Stimulated activated CD4-positive, alpha-beta T cell treated with anti-CD3 and anti-CD28 coated beads, Interleukin-12 subunit alpha, Interleukin-12 subunit beta, amount 100 ng/mL, for 48 hours (primary cell): ENCODE results near the gene TENM3.

Experiments
- DNase-seq, 3 donors: peaks; one replicate each; pipeline ENCODE4 v3.0.0-alpha.2; 2020; ENCODE audit warnings: low read depth in 2 of 3, low spot score in 1 of 3

The TENM3 gene

DNA sequence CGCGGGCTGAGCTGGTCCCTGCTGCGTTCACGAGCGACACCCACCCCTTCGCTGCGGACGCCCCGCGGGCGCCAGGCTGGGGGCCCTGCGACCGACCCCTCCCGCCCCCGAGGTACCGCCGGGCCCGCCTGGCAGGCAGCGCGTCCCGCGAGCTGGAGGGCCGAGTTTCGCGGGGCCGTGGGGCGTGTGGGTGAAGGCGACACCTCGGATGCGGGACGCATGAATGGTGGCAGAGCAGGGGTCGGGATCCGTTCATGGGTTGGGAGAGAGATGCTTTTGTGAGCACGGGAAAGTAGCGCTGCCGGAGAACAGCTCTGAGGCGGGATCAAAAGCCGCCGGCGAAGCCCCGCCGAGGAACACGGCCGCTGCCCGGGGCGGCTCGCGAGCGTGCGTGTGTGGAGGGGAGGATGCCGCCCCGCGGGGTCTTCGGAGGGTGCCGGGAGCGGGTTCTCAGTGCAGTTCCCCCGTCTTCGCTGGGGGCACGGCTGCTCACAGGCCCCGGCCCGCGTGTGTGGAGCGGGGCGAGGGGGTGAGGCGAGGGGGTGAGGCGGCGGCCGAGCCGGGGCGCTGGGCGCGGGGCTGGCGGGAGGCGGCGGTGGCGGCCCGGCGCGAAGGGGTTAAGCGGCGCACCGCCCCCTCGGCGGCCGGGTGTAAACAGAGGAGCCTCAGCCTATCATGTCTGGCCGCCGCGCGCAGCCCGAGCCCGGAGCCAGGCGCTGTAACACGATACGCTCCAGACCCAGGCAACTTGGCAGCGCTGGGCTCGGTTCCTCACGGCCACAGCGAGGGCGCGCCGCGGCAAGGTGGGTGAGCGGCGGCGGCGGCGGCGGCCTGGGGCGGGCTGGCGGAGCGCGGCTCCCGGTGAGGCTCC lies 205.3 kb downstream of the TENM3 start:
- peak in 2 of 3 donors; percentile 1 to 20 for DNase-seq

DNA sequence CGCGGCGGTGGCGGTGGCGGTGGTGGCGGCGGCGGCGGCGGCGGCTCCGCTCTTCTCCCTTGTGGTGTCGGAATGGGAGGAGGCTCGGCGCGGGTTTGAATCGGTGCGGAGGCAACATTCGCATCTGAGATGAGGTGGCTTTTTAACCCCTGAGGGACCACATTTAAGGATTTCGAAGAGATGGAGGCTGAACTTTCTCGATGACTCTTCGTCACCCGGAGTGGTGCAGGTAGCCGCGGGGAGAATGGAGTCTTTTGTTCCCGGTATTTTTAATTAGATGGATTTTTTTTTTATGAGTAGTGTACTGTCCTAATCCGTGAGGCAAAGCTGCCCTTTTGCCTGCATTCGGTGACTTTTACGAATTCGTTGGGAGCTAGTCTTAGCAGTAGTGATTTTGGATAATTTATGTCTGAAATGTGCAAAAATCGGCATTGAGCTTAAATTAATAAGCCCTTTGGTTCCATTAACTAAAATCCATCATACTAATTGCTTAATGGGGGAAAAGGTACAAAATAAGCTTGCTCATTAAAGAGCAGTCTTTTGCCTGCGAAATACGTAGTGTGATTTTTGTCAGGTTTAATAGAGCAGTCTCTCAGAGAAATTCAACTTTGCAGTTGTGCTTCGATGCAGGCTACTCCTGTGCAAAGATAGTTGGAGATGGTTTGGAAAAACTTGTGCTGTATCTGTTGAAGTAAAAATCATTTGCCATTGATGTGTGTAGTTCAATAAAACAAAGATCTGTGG lies 206.2 kb downstream of the TENM3 start:
- peak in 1 of 3 donors; percentile 2 for DNase-seq

DNA sequence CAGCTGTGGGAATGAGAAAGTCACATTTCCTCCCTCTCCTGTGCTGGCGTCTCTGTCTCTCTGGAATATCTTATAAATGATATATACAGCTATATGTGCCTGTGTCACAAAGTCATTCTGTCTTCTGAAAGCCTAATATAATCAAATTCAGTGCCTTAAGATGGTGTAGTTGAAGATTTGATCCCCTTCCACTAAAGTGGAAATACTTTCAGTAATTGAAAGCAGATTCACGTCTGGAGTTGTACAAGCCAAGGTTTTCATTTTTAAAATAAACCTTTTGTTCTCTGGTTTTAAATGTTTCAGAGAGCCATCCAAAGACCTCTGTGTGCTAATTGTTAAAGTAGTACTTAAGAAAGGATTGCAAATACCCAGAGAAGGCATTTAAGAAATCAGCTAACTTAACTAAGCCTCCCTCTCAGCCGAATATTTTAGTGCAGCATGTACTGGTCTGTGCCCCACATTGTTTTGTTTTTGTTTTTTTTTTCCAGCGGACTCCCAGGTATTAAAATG lies 206.8 kb downstream of the TENM3 start:
- DNase-seq, result no peak

DNA sequence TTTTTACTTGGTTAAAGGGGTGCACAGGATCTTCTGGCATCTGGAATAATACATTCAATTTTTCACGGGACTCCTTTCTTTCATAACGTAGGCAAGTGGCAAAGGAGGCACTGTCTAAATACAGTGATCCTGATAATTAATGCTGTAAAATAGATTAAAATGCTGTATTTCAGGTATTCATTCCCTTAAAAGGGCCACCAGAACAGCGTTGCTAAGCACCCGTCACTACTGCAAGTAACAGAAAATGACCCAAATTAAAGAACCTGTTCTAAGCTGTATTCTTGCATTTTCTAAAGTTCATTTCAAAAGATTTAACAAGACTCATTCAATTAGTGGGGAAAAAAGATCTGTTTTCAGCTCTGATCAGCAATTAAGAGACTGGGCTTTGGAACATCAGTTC lies 208.2 kb downstream of the TENM3 start:
- DNase-seq, result no peak

DNA sequence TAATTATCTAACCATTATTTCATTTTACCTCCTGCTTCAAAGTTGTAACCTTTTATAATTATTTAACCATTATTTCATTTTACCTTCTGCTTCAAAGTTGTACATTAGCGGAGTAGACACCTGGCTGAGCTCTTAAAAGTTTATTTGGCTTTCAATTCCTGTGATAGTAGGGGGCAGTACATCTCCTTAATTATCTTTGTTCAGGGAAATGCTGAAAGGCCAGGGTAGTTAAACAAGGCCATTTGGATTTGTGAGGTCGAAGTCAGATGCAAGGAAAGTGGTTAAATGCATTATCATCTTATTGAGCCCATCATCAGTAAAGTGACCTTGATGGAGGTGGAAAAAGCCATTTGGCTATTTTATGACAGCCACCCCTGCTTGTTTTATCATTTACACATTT lies 210.6 kb downstream of the TENM3 start:
- no peak for DNase-seq

DNA sequence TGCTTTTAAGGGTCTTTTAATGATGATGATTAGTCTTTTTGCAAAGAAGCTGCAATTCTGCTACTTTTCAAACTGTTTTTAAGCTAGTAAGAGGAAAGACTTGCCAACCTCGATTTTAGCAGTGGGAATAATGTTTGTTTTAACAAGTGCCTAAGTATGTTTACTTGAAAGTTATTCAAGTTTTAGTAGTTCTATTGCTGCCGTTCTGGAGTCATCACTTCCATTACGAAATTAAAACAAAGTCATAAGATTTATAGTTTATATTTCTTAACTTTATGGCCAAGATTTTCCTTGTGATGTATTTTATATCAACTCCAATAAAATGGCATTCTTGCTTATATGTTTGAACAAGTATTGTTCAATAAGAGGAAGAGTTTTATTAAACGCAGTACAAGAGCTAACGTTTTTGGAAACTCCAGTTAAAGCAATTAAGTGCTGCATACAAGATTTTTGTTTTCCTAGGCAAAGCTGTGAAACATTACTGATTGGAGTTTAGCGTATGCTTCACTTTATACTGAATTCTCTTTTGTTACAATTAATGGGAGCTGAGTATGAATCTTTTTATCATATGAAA lies 211.3 kb downstream of the TENM3 start:
- no peak for DNase-seq

DNA sequence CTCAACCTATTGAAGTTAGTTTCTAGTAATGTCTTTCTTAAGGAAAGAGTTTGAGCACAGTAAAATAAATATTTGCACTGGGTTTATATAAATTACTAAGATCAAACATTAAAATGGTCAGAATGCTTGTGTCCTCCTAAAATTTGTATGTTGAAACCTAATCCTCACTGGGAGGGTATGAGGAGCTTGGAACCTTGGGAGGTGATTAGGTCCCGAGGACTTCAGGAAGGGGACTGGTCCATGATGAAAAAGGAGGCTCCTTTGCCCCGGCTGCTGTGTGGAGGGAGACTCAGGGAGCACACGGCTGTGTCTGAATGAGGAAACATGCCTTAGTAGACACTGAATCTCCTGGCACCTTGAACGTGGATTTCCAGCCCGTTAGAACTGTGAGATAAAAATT lies 221.9 kb downstream of the TENM3 start:
- no peak for DNase-seq

DNA sequence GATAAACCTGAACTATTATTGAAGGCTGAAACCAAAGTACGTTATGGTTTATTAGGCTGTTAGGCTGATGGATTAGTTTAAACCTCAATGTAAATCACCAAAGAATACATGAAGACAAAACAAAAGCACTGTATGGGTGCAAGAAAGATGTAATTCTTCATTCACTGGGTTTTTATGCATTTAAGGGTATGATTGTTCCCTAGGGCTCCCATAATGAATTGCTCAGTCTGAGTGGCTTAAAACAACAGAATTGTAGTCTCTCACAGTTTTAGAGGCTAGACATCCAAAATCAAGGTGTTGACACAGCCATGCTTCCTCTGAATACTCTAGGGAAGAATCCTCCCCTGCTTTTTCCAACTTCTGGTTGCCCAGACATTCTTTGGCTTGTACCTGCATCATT lies 222.8 kb downstream of the TENM3 start:
- no peak for DNase-seq

DNA sequence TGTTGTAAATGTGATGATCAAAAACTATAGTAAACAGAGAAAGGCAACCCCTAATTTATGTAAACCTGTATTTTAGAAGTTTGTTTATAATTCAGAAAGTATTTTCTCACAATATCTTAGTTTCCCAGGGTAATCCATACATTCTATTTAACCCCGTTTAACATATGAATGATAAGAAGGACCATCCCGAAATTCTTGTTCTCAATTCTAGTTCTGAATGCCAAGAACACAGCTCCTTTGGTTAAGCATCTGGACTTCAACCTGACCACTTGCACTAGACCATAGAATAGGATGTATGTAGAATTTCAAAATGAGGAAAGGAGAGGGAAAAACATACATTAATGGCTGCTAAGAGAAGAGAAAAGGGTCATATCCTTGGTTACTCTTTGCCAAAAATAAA lies 227.0 kb downstream of the TENM3 start:
- DNase-seq, result no peak

DNA sequence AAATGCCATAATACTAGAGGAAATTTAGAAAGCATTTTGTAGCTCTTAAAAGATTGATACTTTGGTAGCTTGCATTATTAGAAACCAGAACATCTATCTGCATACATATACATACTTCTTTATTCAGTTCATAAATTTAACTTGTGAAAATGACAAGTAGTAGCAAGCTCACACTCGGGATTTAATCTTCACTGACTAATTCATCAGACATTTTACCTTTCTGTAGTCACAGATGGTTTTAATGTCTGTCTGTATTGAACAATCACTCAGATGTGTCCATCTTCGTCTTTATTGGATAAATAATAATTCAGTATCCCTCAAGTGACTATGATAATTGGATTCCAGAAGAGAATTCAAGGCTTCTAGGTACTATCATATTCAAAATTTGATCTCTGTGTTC lies 232.3 kb downstream of the TENM3 start:
- no peak for DNase-seq

DNA sequence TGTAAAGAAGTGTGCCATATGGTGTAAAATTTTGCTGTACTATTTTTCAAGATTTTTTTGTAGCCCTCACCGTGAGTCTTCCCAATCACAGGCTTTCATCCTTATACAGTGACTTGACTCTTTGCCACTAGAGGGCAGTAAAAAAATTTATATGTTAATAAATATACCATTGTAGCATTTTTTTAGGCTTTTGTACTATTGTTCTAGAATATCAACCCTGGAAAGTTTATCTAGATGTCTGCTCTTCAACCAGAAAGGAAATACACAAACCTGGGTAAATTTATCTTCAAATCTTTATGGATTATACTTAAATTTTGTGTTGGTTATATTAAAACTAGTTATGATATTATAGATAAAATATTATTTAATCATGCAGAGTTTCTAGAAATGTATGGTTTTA lies 235.3 kb downstream of the TENM3 start:
- no peak for DNase-seq

DNA sequence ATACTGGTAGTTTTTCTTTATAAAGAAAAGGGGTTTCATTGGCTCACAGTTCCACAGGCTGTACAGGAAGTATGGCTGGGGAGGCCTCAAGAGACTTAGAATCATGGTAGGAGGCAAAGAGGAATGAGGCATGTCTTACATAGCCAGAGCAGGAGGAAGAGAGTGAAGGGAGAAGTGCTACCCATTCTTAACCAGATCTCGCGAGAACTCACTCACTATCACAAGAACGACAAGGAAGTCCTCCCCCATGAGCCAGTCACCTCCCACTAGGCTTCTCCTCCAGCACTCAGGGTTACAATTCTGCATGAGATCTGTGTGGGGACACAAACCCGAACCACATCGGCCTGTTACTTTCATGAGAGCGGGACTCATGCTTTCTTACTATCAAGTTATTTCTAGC lies 240.5 kb downstream of the TENM3 start:
- no peak for DNase-seq

DNA sequence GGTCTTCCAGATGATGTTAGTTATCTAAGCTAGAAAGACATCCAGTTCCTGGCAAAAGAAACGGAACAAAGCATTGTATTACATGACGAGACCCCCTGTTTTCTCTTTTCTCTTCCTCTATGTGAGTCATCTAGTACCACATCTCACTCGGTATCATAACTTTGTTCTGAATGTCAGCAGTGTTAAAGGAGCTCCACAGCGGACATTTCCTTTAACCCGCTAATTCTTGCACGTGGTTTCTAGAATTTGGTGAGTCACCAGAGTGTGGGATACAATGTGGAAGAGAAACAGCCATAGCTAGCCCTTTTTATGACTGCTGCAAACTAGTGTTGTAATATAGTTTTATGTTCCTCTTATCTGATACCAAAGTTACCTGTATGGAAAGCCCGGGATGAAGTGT lies 243.7 kb downstream of the TENM3 start:
- no peak for DNase-seq

DNA sequence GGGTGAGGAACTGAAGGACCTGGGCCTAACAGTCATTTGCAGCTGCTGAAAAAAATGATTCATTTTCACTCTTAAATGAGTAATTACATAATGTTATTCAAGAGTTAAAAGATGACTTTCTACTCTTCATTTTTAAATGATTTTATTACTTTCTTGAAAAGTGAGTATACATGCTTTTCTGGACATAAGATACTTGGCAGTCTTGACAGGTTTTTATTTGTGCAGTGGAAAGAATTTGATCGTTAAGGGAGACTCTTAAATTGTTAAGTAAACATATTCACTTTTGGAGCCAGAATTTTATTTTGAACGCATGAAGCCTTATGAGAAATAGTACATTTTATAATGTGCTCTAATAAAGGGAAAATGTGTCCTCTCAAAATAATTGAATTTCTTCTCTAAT lies 245.7 kb downstream of the TENM3 start:
- no peak for DNase-seq

DNA sequence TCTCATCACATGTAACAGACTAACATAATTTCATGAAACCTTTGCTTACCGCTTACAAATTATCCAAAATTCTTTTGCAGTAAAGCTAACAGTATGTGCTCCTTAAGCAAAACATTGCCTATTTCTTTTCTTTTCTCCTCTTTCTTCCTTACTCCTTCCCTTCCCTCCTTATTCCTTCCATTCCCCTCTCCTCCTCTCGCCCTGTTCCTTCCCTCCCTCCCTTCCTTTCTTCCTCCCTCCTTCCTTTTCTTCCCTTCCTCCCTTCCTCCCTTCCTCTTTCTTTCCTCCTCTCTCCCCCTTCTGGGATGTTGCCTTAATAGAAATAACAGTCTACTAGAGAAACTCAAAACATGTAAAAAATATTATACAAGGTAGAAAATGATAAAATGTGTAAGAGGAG lies 246.4 kb downstream of the TENM3 start:
- DNase-seq, result no peak

DNA sequence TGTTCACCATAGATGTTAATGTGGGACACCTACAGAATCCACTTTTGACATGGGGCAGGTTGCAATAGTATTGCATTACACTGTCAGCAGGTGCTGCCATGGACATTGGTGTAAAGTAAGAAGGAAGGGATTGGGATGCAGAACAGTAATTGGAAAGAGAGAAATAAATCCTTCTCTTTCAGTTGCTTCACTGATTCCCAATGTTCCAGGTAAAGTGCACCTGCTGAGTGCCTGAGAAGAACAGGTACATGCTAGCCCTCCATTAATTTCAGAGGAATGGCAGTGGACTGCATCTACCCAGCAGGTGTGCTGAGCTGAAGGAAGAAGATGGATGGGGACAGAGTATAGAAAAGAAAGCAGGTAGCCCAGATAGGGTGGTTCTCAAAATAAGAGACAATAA lies 248.5 kb downstream of the TENM3 start:
- no peak for DNase-seq

DNA sequence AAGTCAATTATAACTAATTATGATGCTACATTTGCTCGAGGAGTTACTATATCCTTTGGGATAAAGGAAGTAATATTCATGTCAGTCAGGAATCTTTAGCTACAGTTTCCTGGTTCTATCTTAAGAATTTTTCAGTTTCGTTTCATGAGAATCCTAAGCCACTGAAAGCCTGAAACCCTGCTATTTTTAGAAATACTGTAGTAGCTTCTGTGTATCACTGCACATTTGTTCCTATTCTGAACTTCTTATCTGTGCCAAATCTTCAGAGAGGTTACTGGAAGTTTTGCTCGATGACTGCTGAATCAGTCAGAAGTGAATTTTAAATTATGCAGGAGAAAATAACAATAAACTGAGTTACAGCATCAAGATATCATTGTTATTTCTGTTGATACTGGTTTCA lies 249.2 kb downstream of the TENM3 start:
- DNase-seq, result no peak

DNA sequence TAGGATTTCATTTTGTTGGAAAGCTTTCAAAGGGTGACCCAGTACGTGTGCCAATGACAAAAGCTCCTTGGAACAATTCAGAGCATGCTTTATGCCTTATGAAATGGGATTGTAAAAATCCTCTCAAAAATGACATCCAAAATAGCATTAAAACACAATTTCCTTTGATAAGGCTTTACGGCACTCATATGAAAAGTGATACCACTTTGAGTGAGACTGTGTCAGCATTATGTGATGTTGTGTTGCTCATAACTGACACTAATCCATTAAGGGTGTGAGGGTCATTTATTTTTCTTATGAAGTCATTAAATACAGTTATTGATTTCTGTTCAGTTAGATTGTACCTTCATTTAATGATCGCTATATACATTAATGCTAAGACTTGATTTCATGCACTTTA lies 250.2 kb downstream of the TENM3 start:
- no peak for DNase-seq

DNA sequence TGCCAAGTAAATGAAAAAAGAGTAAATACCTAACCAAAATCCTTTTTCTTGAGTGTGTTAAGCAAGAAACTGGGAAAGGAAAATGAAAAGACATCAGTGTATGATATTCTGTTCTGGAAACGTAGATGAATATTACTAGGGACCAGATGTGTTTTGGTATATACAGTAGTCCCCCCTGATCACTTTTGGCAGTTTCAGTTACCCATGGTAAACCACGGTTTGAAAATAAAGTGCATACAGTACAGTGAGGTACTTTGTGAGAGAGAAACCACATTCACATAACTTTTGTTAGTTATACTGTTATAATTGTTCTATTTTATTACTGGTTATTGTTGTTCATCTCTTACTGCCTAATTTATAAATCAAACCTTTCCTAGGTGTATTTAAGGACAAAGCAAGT lies 250.9 kb downstream of the TENM3 start:
- DNase-seq, result no peak

DNA sequence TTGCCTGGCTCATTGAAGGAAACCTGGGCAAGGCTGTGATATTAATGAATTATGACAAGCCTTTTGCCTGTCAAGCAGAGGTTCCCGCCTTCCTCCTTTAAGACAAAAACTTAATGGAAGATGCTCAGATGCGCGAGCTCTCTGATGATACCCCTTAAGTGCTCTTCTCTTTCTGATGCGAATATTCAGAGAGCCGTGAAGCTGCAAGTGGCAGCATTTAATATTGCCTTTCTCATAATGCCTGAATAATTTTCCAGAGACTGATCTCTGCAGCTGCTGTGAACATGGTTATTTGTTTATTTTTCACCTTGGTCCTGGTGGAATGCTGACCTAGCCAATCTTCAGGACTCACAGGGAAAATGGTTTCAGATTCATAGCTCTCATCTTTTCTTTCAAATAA lies 251.8 kb downstream of the TENM3 start:
- DNase-seq, result no peak

DNA sequence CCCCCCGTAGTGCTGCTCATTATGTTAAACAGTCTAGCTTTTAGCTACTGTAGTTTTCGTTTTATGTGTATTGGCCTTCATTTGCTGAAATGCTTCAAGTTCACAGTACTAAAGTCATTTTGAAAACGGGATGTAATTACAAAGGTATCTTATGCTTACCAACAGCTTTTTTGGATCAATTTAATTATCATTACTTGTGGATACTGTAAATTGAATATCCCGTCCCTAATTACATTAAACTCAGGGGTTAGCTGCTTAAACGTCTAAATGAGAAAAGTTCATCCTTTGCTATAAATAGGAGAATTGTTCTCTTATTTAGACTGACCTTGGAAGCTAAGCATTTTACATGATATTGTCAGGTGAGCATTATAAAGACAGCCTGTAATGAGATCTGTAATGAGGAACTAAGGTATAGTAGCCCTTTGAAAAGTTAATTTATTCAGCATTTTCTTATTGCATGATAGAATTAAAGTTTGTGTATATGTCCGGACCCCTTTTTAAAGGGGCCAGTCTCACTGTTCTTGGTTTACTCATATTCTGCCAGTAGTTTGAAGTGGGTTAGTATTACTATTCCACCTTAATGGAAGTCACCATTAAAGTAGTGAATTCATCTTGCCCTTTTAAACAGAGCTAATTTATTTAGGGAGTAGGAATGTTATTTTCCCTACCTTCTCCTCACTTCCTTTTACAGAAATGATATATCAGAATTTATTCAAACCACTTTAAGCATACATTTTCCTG lies 252.6 kb downstream of the TENM3 start:
- DNase-seq, result no peak
